ENCODE results near the gene TMPRSS2. TPM values are rescaled to one million over a fixed set of nuclear protein-coding genes. Genes with fewer than 3 reads are reported as not detected.

Gene TMPRSS2
- total RNA-seq, 1 donor = not detected

GRCh38 chr21:41480086-41480690, 27.8 kb downstream of the TMPRSS2 start:
- Histone ChIP-seq H3K27me3 (ENCODE audit: insufficient read depth, low read length) (no peaks in the 10 kb centered on the region), H3K9me3 (ENCODE audit: low read depth, low read length) (no peaks in the 10 kb centered on the region), H3K4me3 (ENCODE audit: low read length) (no peak overlapping the region), H3K4me1 (ENCODE audit: insufficient read depth, low read length) (no peaks in the 10 kb centered on the region)

- Histone ChIP-seq H3K27me3 (ENCODE audit: insufficient read depth, low read length) (no peaks in the 10 kb centered on the region), H3K4me1 (ENCODE audit: insufficient read depth, low read length) (no peaks in the 10 kb centered on the region), H3K4me3 (ENCODE audit: low read length) (no peak overlapping the region), H3K9me3 (ENCODE audit: low read depth, low read length) (no peaks in the 10 kb centered on the region)
Observed at GRCh38 chr21:41479686-41480085, 28.3 kb downstream of the TMPRSS2 start.

GRCh38 chr21:41478319-41479177, 29.4 kb downstream of the TMPRSS2 start:
- H3K4me1 ChIP-seq (ENCODE audit: insufficient read depth, low read length) = no peaks in the 10 kb centered on the region
- no peak overlapping the region for H3K4me3 ChIP-seq (ENCODE audit: low read length)
- no peaks in the 10 kb centered on the region for H3K27me3 ChIP-seq (ENCODE audit: insufficient read depth, low read length)
- no peaks in the 10 kb centered on the region for H3K9me3 ChIP-seq (ENCODE audit: low read depth, low read length)

- Histone ChIP-seq H3K4me1 (ENCODE audit: insufficient read depth, low read length) (no peaks in the 10 kb centered on the region), H3K27me3 (ENCODE audit: insufficient read depth, low read length) (no peaks in the 10 kb centered on the region), H3K9me3 (ENCODE audit: low read depth, low read length) (no peaks in the 10 kb centered on the region), H3K4me3 (ENCODE audit: low read length) (no peak overlapping the region)
Observed at GRCh38 chr21:41477641-41478318, 30.2 kb downstream of the TMPRSS2 start.

GRCh38 chr21:41475714-41476420, 32.1 kb downstream of the TMPRSS2 start:
- Histone ChIP-seq H3K27me3 (ENCODE audit: insufficient read depth, low read length) (no peaks in the 10 kb centered on the region), H3K4me3 (ENCODE audit: low read length) (no peak overlapping the region), H3K4me1 (ENCODE audit: insufficient read depth, low read length) (no peaks in the 10 kb centered on the region), H3K9me3 (ENCODE audit: low read depth, low read length) (no peaks in the 10 kb centered on the region)

- Histone ChIP-seq H3K4me1 (ENCODE audit: insufficient read depth, low read length) (no peaks in the 10 kb centered on the region), H3K9me3 (ENCODE audit: low read depth, low read length) (no peaks in the 10 kb centered on the region), H3K4me3 (ENCODE audit: low read length) (no peak overlapping the region), H3K27me3 (ENCODE audit: insufficient read depth, low read length) (no peaks in the 10 kb centered on the region)
Observed at GRCh38 chr21:41472753-41473548, 35.0 kb downstream of the TMPRSS2 start.

GRCh38 chr21:41470054-41470453, 37.9 kb downstream of the TMPRSS2 start:
- Histone ChIP-seq H3K4me1 (ENCODE audit: insufficient read depth, low read length) (no peaks in the 10 kb centered on the region), H3K9me3 (ENCODE audit: low read depth, low read length) (no peaks in the 10 kb centered on the region), H3K4me3 (ENCODE audit: low read length) (no peak overlapping the region), H3K27me3 (ENCODE audit: insufficient read depth, low read length) (no peaks in the 10 kb centered on the region)

GRCh38 chr21:41466024-41466820, 41.7 kb downstream of the TMPRSS2 start:
- Histone ChIP-seq H3K4me1 (ENCODE audit: insufficient read depth, low read length) (no peaks in the 10 kb centered on the region), H3K9me3 (ENCODE audit: low read depth, low read length) (no peaks in the 10 kb centered on the region), H3K27me3 (ENCODE audit: insufficient read depth, low read length) (no peaks in the 10 kb centered on the region), H3K4me3 (ENCODE audit: low read length) (no peak overlapping the region)

GRCh38 chr21:41465176-41465781, 42.7 kb downstream of the TMPRSS2 start:
- Histone ChIP-seq H3K9me3 (ENCODE audit: low read depth, low read length) (no peaks in the 10 kb centered on the region), H3K4me3 (ENCODE audit: low read length) (no peak overlapping the region), H3K4me1 (ENCODE audit: insufficient read depth, low read length) (no peaks in the 10 kb centered on the region), H3K27me3 (ENCODE audit: insufficient read depth, low read length) (no peaks in the 10 kb centered on the region)

- Histone ChIP-seq H3K27me3 (ENCODE audit: insufficient read depth, low read length) (no peaks in the 10 kb centered on the region), H3K4me3 (ENCODE audit: low read length) (no peak overlapping the region), H3K9me3 (ENCODE audit: low read depth, low read length) (no peaks in the 10 kb centered on the region), H3K4me1 (ENCODE audit: insufficient read depth, low read length) (no peaks in the 10 kb centered on the region)
Observed at GRCh38 chr21:41460578-41461527, 47.1 kb downstream of the TMPRSS2 start.

GRCh38 chr21:41459884-41460534, 47.9 kb downstream of the TMPRSS2 start:
- no peaks in the 10 kb centered on the region for H3K27me3 ChIP-seq (ENCODE audit: insufficient read depth, low read length)
- no peaks in the 10 kb centered on the region for H3K4me1 ChIP-seq (ENCODE audit: insufficient read depth, low read length)
- no peak overlapping the region for H3K4me3 ChIP-seq (ENCODE audit: low read length)
- no peaks in the 10 kb centered on the region for H3K9me3 ChIP-seq (ENCODE audit: low read depth, low read length)

- Histone ChIP-seq H3K27me3 (ENCODE audit: insufficient read depth, low read length) (no peaks in the 10 kb centered on the region), H3K4me1 (ENCODE audit: insufficient read depth, low read length) (no peaks in the 10 kb centered on the region), H3K4me3 (ENCODE audit: low read length) (no peak overlapping the region), H3K9me3 (ENCODE audit: low read depth, low read length) (no peaks in the 10 kb centered on the region)
Observed at GRCh38 chr21:41458559-41458958, 49.4 kb downstream of the TMPRSS2 start.
